ENCODE measurements around the gene SERGEF. TPM values are rescaled to one million over a fixed set of nuclear protein-coding genes. Genes with fewer than 3 reads are reported as not detected.

SERGEF gene
- polyA plus RNA-seq, 3 donors = 14.3 to 33.7 (median 33.3) TPM

DNA sequence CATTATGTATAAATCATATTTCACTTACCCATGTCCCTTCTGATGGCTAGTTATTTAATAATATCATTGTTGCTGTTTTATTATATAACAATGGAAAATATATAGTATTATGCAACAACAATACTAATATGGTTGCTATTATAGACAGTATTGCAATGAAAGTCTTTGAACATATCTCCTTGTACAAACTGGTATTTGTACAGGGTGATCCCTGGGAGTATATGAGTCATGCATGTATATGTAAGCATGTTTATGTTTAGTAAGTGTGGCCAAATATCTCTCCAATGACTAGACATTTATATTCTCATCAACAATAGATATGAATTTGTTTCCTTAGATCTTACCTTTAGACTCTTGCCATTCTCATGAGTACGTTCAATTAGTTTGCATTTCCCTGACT, 222.4 kb downstream of the SERGEF start:
- no peak overlapping the region for H3K27ac ChIP-seq (ENCODE audit: low read depth in 1 of 2, low read length in 2 of 2)
- Mint-ChIP-seq H3K4me3 (no peak overlapping the region), H3K27ac (no peak overlapping the region), H3K9me3 (no peaks in the 10 kb centered on the region), H3K36me3 (peaks cover 0 to 7% of the 10 kb centered on the region in 2 donors), H3K4me1 (no peaks in the 10 kb centered on the region), H3K27me3 (ENCODE audit: low read depth in 3 of 3) (peaks cover 0 to 1% (median 0%) of the 10 kb centered on the region in 3 donors)
- TF ChIP-seq, protein P1, sequence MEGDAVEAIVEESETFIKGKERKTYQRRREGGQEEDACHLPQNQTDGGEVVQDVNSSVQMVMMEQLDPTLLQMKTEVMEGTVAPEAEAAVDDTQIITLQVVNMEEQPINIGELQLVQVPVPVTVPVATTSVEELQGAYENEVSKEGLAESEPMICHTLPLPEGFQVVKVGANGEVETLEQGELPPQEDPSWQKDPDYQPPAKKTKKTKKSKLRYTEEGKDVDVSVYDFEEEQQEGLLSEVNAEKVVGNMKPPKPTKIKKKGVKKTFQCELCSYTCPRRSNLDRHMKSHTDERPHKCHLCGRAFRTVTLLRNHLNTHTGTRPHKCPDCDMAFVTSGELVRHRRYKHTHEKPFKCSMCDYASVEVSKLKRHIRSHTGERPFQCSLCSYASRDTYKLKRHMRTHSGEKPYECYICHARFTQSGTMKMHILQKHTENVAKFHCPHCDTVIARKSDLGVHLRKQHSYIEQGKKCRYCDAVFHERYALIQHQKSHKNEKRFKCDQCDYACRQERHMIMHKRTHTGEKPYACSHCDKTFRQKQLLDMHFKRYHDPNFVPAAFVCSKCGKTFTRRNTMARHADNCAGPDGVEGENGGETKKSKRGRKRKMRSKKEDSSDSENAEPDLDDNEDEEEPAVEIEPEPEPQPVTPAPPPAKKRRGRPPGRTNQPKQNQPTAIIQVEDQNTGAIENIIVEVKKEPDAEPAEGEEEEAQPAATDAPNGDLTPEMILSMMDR (IDR thresholded peaks at IDR 0.05) = no peak
- intact Hi-C loops (cut with micrococcal nuclease) = no loop called here
- H3K4me3 ChIP-seq (replicated peaks in 1 of 3; ENCODE audit: low read depth in 2 of 3, low read length in 3 of 3) = no peak overlapping the region
- no CpG with 5 or more reads among the region's 1 CpG for WGBS (ENCODE audit: insufficient coverage)
- no peaks in the 10 kb centered on the region for H4K20me1 ChIP-seq (ENCODE audit: insufficient read depth, low read length)
- no peaks in the 10 kb centered on the region for H3K27me3 ChIP-seq (ENCODE audit: control insufficient read depth in 2 of 2, insufficient read depth in 2 of 2, low read length in 2 of 2)
- no peak overlapping the region for H2AFZ ChIP-seq (ENCODE audit: insufficient read depth, low read depth, low read length, poor library complexity, severe bottlenecking)
- H3K36me3 ChIP-seq (replicated peaks in 1 of 2; ENCODE audit: control insufficient read depth in 1 of 2, insufficient read depth in 2 of 2, low read length in 2 of 2) = peaks cover 0 to 4% of the 10 kb centered on the region in 2 donors
- no peaks in the 10 kb centered on the region for H3K9me3 ChIP-seq (replicated peaks in 1 of 2; ENCODE audit: control insufficient read depth in 1 of 2, insufficient read depth in 1 of 2, low read length in 2 of 2)
- H3K79me2 ChIP-seq (ENCODE audit: insufficient read depth, low read length) = no peaks in the 10 kb centered on the region
- no peak overlapping the region for H3K9ac ChIP-seq (ENCODE audit: insufficient read depth, low read length, poor library complexity, severe bottlenecking)
- no peak for DNase-seq
- H3K4me1 ChIP-seq (ENCODE audit: control insufficient read depth in 1 of 2, insufficient read depth in 2 of 2, low read length in 2 of 2) = no peaks in the 10 kb centered on the region
- H3K4me2 ChIP-seq (replicated peaks; ENCODE audit: extremely low read depth, low read length, poor library complexity, severe bottlenecking) = no peak overlapping the region

- intact Hi-C loops (cut with micrococcal nuclease) = no loop called here
- Mint-ChIP-seq H3K27ac (no peak overlapping the region), H3K36me3 (peaks cover 0 to 7% of the 10 kb centered on the region in 2 donors)
These were observed 224.8 kb downstream of the SERGEF start for GRCh38 chr11:17788084-17788483.

More at GRCh38 chr11:17788084-17788483, 224.8 kb downstream of the SERGEF start:
- H3K79me2 ChIP-seq (ENCODE audit: insufficient read depth, low read length) = no peaks in the 10 kb centered on the region
- H3K36me3 ChIP-seq (replicated peaks in 1 of 2; ENCODE audit: control insufficient read depth in 1 of 2, insufficient read depth in 2 of 2, low read length in 2 of 2) = peaks cover 0 to 4% of the 10 kb centered on the region in 2 donors
- no peak overlapping the region for H3K27ac ChIP-seq (ENCODE audit: low read depth in 1 of 2, low read length in 2 of 2)
- H3K4me2 ChIP-seq (replicated peaks; ENCODE audit: extremely low read depth, low read length, poor library complexity, severe bottlenecking) = no peak overlapping the region
- no peaks in the 10 kb centered on the region for H3K27me3 ChIP-seq (ENCODE audit: control insufficient read depth in 2 of 2, insufficient read depth in 2 of 2, low read length in 2 of 2)
- TF ChIP-seq, protein P1 (IDR thresholded peaks at IDR 0.05) = no peak
- H4K20me1 ChIP-seq (ENCODE audit: insufficient read depth, low read length) = no peaks in the 10 kb centered on the region
- Mint-ChIP-seq H3K4me1 (no peaks in the 10 kb centered on the region), H3K4me3 (no peak overlapping the region), H3K9me3 (no peaks in the 10 kb centered on the region), H3K27me3 (ENCODE audit: low read depth in 3 of 3) (peaks cover 0 to 1% (median 0%) of the 10 kb centered on the region in 3 donors)
- no peak overlapping the region for H3K4me3 ChIP-seq (replicated peaks in 1 of 3; ENCODE audit: low read depth in 2 of 3, low read length in 3 of 3)
- H2AFZ ChIP-seq (ENCODE audit: insufficient read depth, low read depth, low read length, poor library complexity, severe bottlenecking) = no peak overlapping the region
- H3K4me1 ChIP-seq (ENCODE audit: control insufficient read depth in 1 of 2, insufficient read depth in 2 of 2, low read length in 2 of 2) = no peaks in the 10 kb centered on the region
- DNase-seq = no peak
- 80% methylated on average over 1 of the region's 5 CpGs for WGBS (ENCODE audit: insufficient coverage)
- H3K9me3 ChIP-seq (replicated peaks in 1 of 2; ENCODE audit: control insufficient read depth in 1 of 2, insufficient read depth in 1 of 2, low read length in 2 of 2) = no peaks in the 10 kb centered on the region
- no peak overlapping the region for H3K9ac ChIP-seq (ENCODE audit: insufficient read depth, low read length, poor library complexity, severe bottlenecking)

All from CD14-positive monocyte (primary cell).